Medulla oblongata (tissue), 1 donor: ENCODE measurements around the gene CPT2.
"Not testable (repeated sequence)": the region's sequence is repeated elsewhere in the genome, so short reads cannot be mapped to it uniquely, and the experiment has no call there.

ENCODE experiments used
- DNase-seq: peaks from one replicate; pipeline ENCODE4 v3.0.0-alpha.2; 2015; ENCODE audit errors: extremely low spot score

The CPT2 gene

GRCh38 chr1:53182111-53182593, 14.5 kb upstream of the CPT2 start:
- peak; percentile 84 for DNase-seq

- no peak for DNase-seq
These were observed 13.9 kb upstream of the CPT2 start for GRCh38 chr1:53182716-53183094.

- DNase-seq: no peak
These were observed 13.3 kb upstream of the CPT2 start for GRCh38 chr1:53183095-53183990.

- not testable (repeated sequence) for DNase-seq
These were observed 10.7 kb upstream of the CPT2 start for GRCh38 chr1:53185955-53186297.

GRCh38 chr1:53186533-53186932, 10.1 kb upstream of the CPT2 start:
- DNase-seq: no peak

GRCh38 chr1:53187401-53187800, 9.2 kb upstream of the CPT2 start:
- no peak for DNase-seq

GRCh38 chr1:53188099-53188498, 8.5 kb upstream of the CPT2 start:
- DNase-seq: no peak

GRCh38 chr1:53189061-53189460, 7.6 kb upstream of the CPT2 start:
- DNase-seq: no peak

GRCh38 chr1:53190210-53190611, 6.4 kb upstream of the CPT2 start:
- DNase-seq: no peak

GRCh38 chr1:53195246-53196016, 1.2 kb upstream of the CPT2 start:
- no peak for DNase-seq

GRCh38 chr1:53196017-53196484, 573 bp upstream of the CPT2 start:
- DNase-seq: no peak

GRCh38 chr1:53197291-53198200, 922 bp downstream of the CPT2 start:
- peak; percentile 27 for DNase-seq

- DNase-seq: no peak
These were observed 1.6 kb downstream of the CPT2 start for GRCh38 chr1:53198241-53198651.

GRCh38 chr1:53203466-53203865, 6.8 kb downstream of the CPT2 start:
- no peak for DNase-seq

- DNase-seq: not testable (repeated sequence)
These were observed 8.9 kb downstream of the CPT2 start for GRCh38 chr1:53205496-53205895.

- not testable (repeated sequence) for DNase-seq
These were observed 9.6 kb downstream of the CPT2 start for GRCh38 chr1:53206083-53206685.

- DNase-seq: no peak
These were observed 10.2 kb downstream of the CPT2 start for GRCh38 chr1:53206735-53207379.

- DNase-seq: no peak
These were observed 11.1 kb downstream of the CPT2 start for GRCh38 chr1:53207726-53208125.

- DNase-seq: no peak
These were observed 13.7 kb downstream of the CPT2 start for GRCh38 chr1:53210352-53210751.

GRCh38 chr1:53210954-53211353, 14.3 kb downstream of the CPT2 start:
- DNase-seq: no peak
